Tibial nerve (tissue), 4 donors: ENCODE results near the gene B3GNT5. TPM values are rescaled to one million over a fixed set of nuclear protein-coding genes. Genes with fewer than 3 reads are reported as not detected.

Experiments
- DNase-seq, 2 donors: peaks; one replicate each; pipeline ENCODE4 v3.0.0-alpha.2; 2019; ENCODE audit warnings: low spot score in 2 of 2
- H3K27ac ChIP-seq, 4 donors: fragments of 200-600 bp; sonication (generic) in 3 of 4; one replicate each; pipeline ENCODE4 v1.5.1; 2017 to 2019; ENCODE audit warnings: mild to moderate bottlenecking in 1 of 4
- H3K27me3 ChIP-seq, 2 donors: fragments of 200-600 bp; sonication (generic) in 1 of 2; one replicate each; pipeline versions ENCODE4 v1.5.1 to v1.6.0; 2017 to 2019
- H3K36me3 ChIP-seq, 3 donors: fragments of 200-600 bp; sonication (generic); one replicate each; pipeline ENCODE4 v1.5.1; 2018 to 2019
- H3K4me1 ChIP-seq, 4 donors: fragments of 200-600 bp; sonication (generic) in 3 of 4; one replicate each; pipeline ENCODE4 v1.5.1; 2017 to 2019
- H3K4me3 ChIP-seq, 4 donors: fragments of 200-600 bp; sonication (generic) in 3 of 4; one replicate each; pipeline ENCODE4 v1.5.1; 2017 to 2019; ENCODE audit warnings: mild to moderate bottlenecking in 1 of 4, moderate library complexity in 1 of 4
- H3K9me3 ChIP-seq, 4 donors: fragments of 200-600 bp; sonication (generic) in 3 of 4; one replicate each; pipeline ENCODE4 v1.5.1; 2017 to 2019
- CTCF ChIP-seq, 5 experiments: fragments of 200-600 bp in 3 of 5; fragments of 450-650 bp in 2 of 5; sonication (generic) in 3 of 5; IDR thresholded peaks; one replicate each; pipeline ENCODE4 v1.5.1; 2016 to 2019; ENCODE audit warnings: antibody characterized with exemption in 5 of 5, mild to moderate bottlenecking in 3 of 5, moderate library complexity in 2 of 5
- EP300 ChIP-seq, 2 donors: sonication (generic); formaldehyde crosslinking; IDR thresholded peaks; one replicate each; pipeline ENCODE4 v1.6.1; 2017; ENCODE audit warnings: antibody characterized with exemption in 2 of 2, mild to moderate bottlenecking in 1 of 2
- POLR2A ChIP-seq, 2 donors: fragments of 450-650 bp; IDR thresholded peaks; one replicate each; pipeline ENCODE4 v1.6.1; 2017; ENCODE audit warnings: antibody characterized with exemption in 2 of 2, mild to moderate bottlenecking in 2 of 2, moderate library complexity in 2 of 2
- WGBS, 2 donors: methylation state at CpG; one replicate each; pipeline ENCODE4 v1.1.5; 2018; 5-methylcytosine and 5-hydroxymethylcytosine counted together
- small RNA-seq: library from RNA; depleted of rRNA; stranded (forward); fragments of <200 nt; gene quantifications from one replicate; pipeline ENCODE3, GENCODE V24; 2016
- total RNA-seq, 4 donors: library from RNA; depleted of rRNA; stranded (reverse); fragments of >200 nt; gene quantifications; one replicate each; pipeline ENCODE4 v1.1.0, GENCODE V29; 2016

Gene B3GNT5
- total RNA-seq, 4 donors from 2014 or later = 7.1 to 10.7 (median 9.2) TPM

- WGBS, 2 donors = 81 to 82% methylated on average over 10 of the region's 10 CpGs
- no peak for DNase-seq
Observed at GRCh38 chr3:183317886-183318865, 65.1 kb downstream of the B3GNT5 start.

GRCh38 chr3:183318877-183319276, 65.8 kb downstream of the B3GNT5 start:
- no peak overlapping the region for H3K4me3 ChIP-seq
- no peak for TF ChIP-seq POLR2A (IDR thresholded peaks at IDR 0.05)
- TF ChIP-seq CTCF (IDR thresholded peaks at IDR 0.05) = no peak
- no peak for TF ChIP-seq EP300 (IDR thresholded peaks at IDR 0.05)
- no peaks in the 10 kb centered on the region for H3K27me3 ChIP-seq
- no peaks in the 10 kb centered on the region for H3K9me3 ChIP-seq
- H3K27ac ChIP-seq = no peak overlapping the region
- WGBS, 2 donors = 62 to 64% methylated on average over 5 of the region's 5 CpGs
- no peak for DNase-seq
- H3K36me3 ChIP-seq = no peaks in the 10 kb centered on the region
- no peaks in the 10 kb centered on the region for H3K4me1 ChIP-seq

More at GRCh38 chr3:183317886-183318865, 65.1 kb downstream of the B3GNT5 start:
- Histone ChIP-seq H3K4me3 (no peak overlapping the region), H3K27ac (no peak overlapping the region), H3K27me3 (no peaks in the 10 kb centered on the region), H3K36me3 (no peaks in the 10 kb centered on the region), H3K9me3 (no peaks in the 10 kb centered on the region), H3K4me1 (no peaks in the 10 kb centered on the region)
- no peak for TF ChIP-seq EP300 (IDR thresholded peaks at IDR 0.05)
- TF ChIP-seq CTCF (IDR thresholded peaks at IDR 0.05) = no peak
- no peak for TF ChIP-seq POLR2A (IDR thresholded peaks at IDR 0.05)

GRCh38 chr3:183319371-183319770, 66.3 kb downstream of the B3GNT5 start:
- Histone ChIP-seq H3K4me3 (no peak overlapping the region), H3K27ac (no peak overlapping the region), H3K9me3 (no peaks in the 10 kb centered on the region), H3K27me3 (no peaks in the 10 kb centered on the region), H3K36me3 (no peaks in the 10 kb centered on the region), H3K4me1 (no peaks in the 10 kb centered on the region)
- TF ChIP-seq POLR2A (IDR thresholded peaks at IDR 0.05) = no peak
- no peak for TF ChIP-seq CTCF (IDR thresholded peaks at IDR 0.05)
- TF ChIP-seq EP300 (IDR thresholded peaks at IDR 0.05) = no peak
- DNase-seq = no peak

Small RNA genes within 50 kb of the gene (small RNA-seq; reads per million reads assigned to genes)
- gene RNA5SP151 = not detected

Other genes with a start within 250 kb of the B3GNT5 start
- gene MCCC1, start 153.8 kb upstream of the B3GNT5 start, total RNA-seq = 10 to 100 TPM; 39.9 to 61.2 (median 48.1) TPM
- gene LAMP3, start 90.5 kb upstream of the B3GNT5 start, total RNA-seq = not detected
- gene MCF2L2, start 175.4 kb downstream of the B3GNT5 start, total RNA-seq = 10 to 100 TPM in 1 of 4 donors, 1 to 10 TPM in 2, under 1 TPM in 1; 0.90 to 24.9 (median 1.8) TPM